Glutamatergic neuron (in vitro differentiated cells): ENCODE results near the gene BFSP1. TPM values are rescaled to one million over a fixed set of nuclear protein-coding genes. Genes with fewer than 3 reads are reported as not detected.

Experiments used
- DNase-seq: peaks from one replicate; pipeline ENCODE4 v3.0.0; 2022
- H3K27ac Mint-ChIP-seq: one replicate; pipeline ENCODE4 v1.8.0; 2020; ENCODE audit warnings: mild to moderate bottlenecking, mixed read lengths, inconsistent platforms; ENCODE audit not compliant: unreplicated experiment
- H3K27me3 Mint-ChIP-seq: one replicate; pipeline ENCODE4 v1.8.0; 2020; ENCODE audit warnings: mild to moderate bottlenecking, moderate library complexity, mixed read lengths, inconsistent platforms; ENCODE audit not compliant: unreplicated experiment
- H3K36me3 Mint-ChIP-seq: one replicate; pipeline ENCODE4 v1.8.0; 2020; ENCODE audit warnings: mild to moderate bottlenecking, mixed read lengths, inconsistent platforms; ENCODE audit not compliant: unreplicated experiment
- H3K4me1 Mint-ChIP-seq: one replicate; pipeline ENCODE4 v1.8.0; 2020; ENCODE audit warnings: mild to moderate bottlenecking, low read depth, mixed read lengths, inconsistent platforms; ENCODE audit not compliant: unreplicated experiment
- H3K4me3 Mint-ChIP-seq: one replicate; pipeline ENCODE4 v1.8.0; 2020; ENCODE audit warnings: mild to moderate bottlenecking, mixed read lengths, inconsistent platforms; ENCODE audit not compliant: unreplicated experiment
- H3K9me3 Mint-ChIP-seq: one replicate; pipeline ENCODE4 v1.8.0; 2020; ENCODE audit warnings: mild to moderate bottlenecking, moderate library complexity, mixed read lengths, inconsistent platforms; ENCODE audit not compliant: unreplicated experiment
- CTCF ChIP-seq: fragments of 200-600 bp; sonication (generic); IDR thresholded peaks from one replicate; pipeline ENCODE4 v1.5.0; 2021; ENCODE audit not compliant: partially characterized antibody, unreplicated experiment
- total RNA-seq: library from RNA; stranded (reverse); fragmentation: NEBNext Ultra II Directional; extraction: Animal tissue kit (Norgen Biotek cat#: 25700); gene quantifications from one replicate; pipeline ENCODE4 v1.2.1, GENCODE V29; 2021; ENCODE audit not compliant: unreplicated experiment

BFSP1 gene
- total RNA-seq, 1 donor from 2014 or later: 0.69 TPM

DNA sequence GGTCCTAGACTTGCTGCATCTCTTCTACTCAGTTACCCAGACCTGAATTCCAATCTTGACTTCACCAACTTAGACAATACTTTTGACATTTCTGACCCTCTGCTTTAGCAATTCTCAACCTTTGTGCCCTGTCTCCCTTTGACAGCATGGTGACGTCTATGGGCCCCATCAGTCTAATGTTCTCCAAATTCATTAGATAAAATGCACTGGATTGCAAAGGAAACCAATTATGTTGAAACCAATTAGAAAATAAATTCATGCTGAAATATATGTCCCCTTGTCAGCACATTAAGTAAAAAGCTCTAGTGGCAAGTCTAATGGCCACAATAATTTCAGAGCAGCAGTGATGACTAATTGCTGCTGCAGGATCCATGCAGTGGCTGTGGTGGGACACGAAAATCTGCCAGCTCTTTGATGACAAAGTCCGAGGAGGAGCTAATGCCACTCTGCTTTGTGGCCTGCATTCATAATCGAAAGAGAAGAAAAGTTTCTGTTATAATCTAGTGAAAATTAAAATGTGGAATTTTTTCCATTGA is 64.0 kb downstream of the BFSP1 start:
- no peak overlapping the region for H3K27ac Mint-ChIP-seq
- H3K4me3 Mint-ChIP-seq: no peak overlapping the region
- peaks cover 3% of the 10 kb centered on the region for H3K4me1 Mint-ChIP-seq
- H3K36me3 Mint-ChIP-seq: peaks cover 11% of the 10 kb centered on the region
- no peak for TF ChIP-seq CTCF
- no peak for DNase-seq
- H3K9me3 Mint-ChIP-seq: peaks cover 5% of the 10 kb centered on the region
- peaks cover 2% of the 10 kb centered on the region for H3K27me3 Mint-ChIP-seq

GRCh38 chr20:17466641-17467040 is 64.5 kb downstream of the BFSP1 start:
- H3K4me1 Mint-ChIP-seq: peaks cover 7% of the 10 kb centered on the region
- no peak for DNase-seq
- no peak for TF ChIP-seq CTCF
- H3K9me3 Mint-ChIP-seq: peaks cover 5% of the 10 kb centered on the region
- peaks cover 2% of the 10 kb centered on the region for H3K27me3 Mint-ChIP-seq
- no peak overlapping the region for H3K4me3 Mint-ChIP-seq
- H3K27ac Mint-ChIP-seq: no peak overlapping the region
- H3K36me3 Mint-ChIP-seq: peaks cover 11% of the 10 kb centered on the region

GRCh38 chr20:17465236-17465635 is 65.9 kb downstream of the BFSP1 start:
- H3K4me1 Mint-ChIP-seq: peaks cover 7% of the 10 kb centered on the region
- no peak overlapping the region for H3K27ac Mint-ChIP-seq
- peaks cover 5% of the 10 kb centered on the region for H3K9me3 Mint-ChIP-seq
- peaks cover 2% of the 10 kb centered on the region for H3K27me3 Mint-ChIP-seq
- H3K4me3 Mint-ChIP-seq: no peak overlapping the region
- TF ChIP-seq CTCF: no peak
- DNase-seq: no peak
- H3K36me3 Mint-ChIP-seq: peaks cover 11% of the 10 kb centered on the region

DNA sequence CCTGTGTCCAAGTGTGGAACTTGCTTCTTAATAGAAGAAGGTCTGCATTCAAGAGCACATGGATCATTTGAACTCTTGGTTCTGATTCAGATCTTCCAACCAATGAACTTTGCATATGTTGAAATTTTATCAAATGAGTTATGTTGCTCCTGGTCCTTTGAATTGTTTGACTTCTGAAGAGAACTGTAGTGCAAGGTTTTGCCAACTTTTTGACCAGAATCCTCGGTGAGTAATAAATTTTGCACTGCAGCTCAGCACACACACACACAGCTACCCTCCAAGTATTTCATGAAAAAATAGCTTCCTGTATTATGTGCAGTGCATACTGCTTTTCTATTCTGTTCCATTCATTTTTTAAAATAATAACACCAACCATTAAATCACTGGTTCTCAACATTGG is 67.5 kb downstream of the BFSP1 start:
- H3K9me3 Mint-ChIP-seq: peaks cover 7% of the 10 kb centered on the region

More for the DNA sequence above, 67.5 kb downstream of the BFSP1 start:
- H3K4me1 Mint-ChIP-seq: peaks cover 7% of the 10 kb centered on the region
- TF ChIP-seq CTCF: no peak
- H3K36me3 Mint-ChIP-seq: peaks cover 11% of the 10 kb centered on the region
- no peak overlapping the region for H3K27ac Mint-ChIP-seq
- no peak for DNase-seq
- H3K27me3 Mint-ChIP-seq: peaks cover 2% of the 10 kb centered on the region
- no peak overlapping the region for H3K4me3 Mint-ChIP-seq
